Measurements from ENCODE around the gene RHOH.

Gene RHOH

GRCh38 chr4:40238008-40238699 is 41.3 kb downstream of the RHOH start:
- DNase-seq (ENCODE audit: low read depth in 2 of 2), result no peak

GRCh38 chr4:40238700-40239548 is 42.1 kb downstream of the RHOH start:
- peak; percentile 58 to 74 for DNase-seq (ENCODE audit: low read depth in 2 of 2)

GRCh38 chr4:40240040-40240653 is 43.3 kb downstream of the RHOH start:
- no peak for DNase-seq (ENCODE audit: low read depth in 2 of 2)

- DNase-seq (ENCODE audit: low read depth in 2 of 2), result no peak
Measured at GRCh38 chr4:40241026-40241425, 44.2 kb downstream of the RHOH start.

- DNase-seq (ENCODE audit: low read depth in 2 of 2), result no peak
Measured at GRCh38 chr4:40241941-40242340, 45.1 kb downstream of the RHOH start.

GRCh38 chr4:40243386-40243948 is 46.6 kb downstream of the RHOH start:
- no peak for DNase-seq (ENCODE audit: low read depth in 2 of 2)

GRCh38 chr4:40244606-40245005 is 47.8 kb downstream of the RHOH start:
- no peak for DNase-seq (ENCODE audit: low read depth in 2 of 2)

- DNase-seq (ENCODE audit: low read depth in 2 of 2), result no peak
Measured at GRCh38 chr4:40245550-40245949, 48.7 kb downstream of the RHOH start.

- DNase-seq (ENCODE audit: low read depth in 2 of 2), result no peak
Measured at GRCh38 chr4:40246011-40246900, 49.4 kb downstream of the RHOH start.

- no peak for DNase-seq (ENCODE audit: low read depth in 2 of 2)
Measured at GRCh38 chr4:40246938-40247337, 50.1 kb downstream of the RHOH start.

- no peak for DNase-seq (ENCODE audit: low read depth in 2 of 2)
Measured at GRCh38 chr4:40247350-40247749, 50.5 kb downstream of the RHOH start.

GRCh38 chr4:40251366-40251765 is 54.5 kb downstream of the RHOH start:
- no peak for DNase-seq (ENCODE audit: low read depth in 2 of 2)

GRCh38 chr4:40253906-40254305 is 57.1 kb downstream of the RHOH start:
- no peak for DNase-seq (ENCODE audit: low read depth in 2 of 2)

GRCh38 chr4:40254608-40255392 is 58.0 kb downstream of the RHOH start:
- no peak for DNase-seq (ENCODE audit: low read depth in 2 of 2)

- no peak for DNase-seq (ENCODE audit: low read depth in 2 of 2)
Measured at GRCh38 chr4:40255393-40256281, 58.8 kb downstream of the RHOH start.

GRCh38 chr4:40256329-40256728 is 59.5 kb downstream of the RHOH start:
- DNase-seq (ENCODE audit: low read depth in 2 of 2), result no peak

GRCh38 chr4:40256817-40257216 is 60.0 kb downstream of the RHOH start:
- no peak for DNase-seq (ENCODE audit: low read depth in 2 of 2)

- DNase-seq (ENCODE audit: low read depth in 2 of 2), result no peak
Measured at GRCh38 chr4:40258627-40259026, 61.8 kb downstream of the RHOH start.

- DNase-seq (ENCODE audit: low read depth in 2 of 2), result no peak
Measured at GRCh38 chr4:40261231-40262076, 64.6 kb downstream of the RHOH start.
